H1 (cell line): Measurements from ENCODE around the gene MFGE8. TPM values are rescaled to one million over a fixed set of nuclear protein-coding genes. Genes with fewer than 3 reads are reported as not detected.

Source experiments
- CTCF ChIA-PET: fragments of 300-600 bp; sonication (Branson Sonifier 250); formaldehyde crosslinking; loops from one replicate; lab custom pipeline; 2021; ENCODE audit not compliant: partially characterized antibody; lab: Charles Lee
- POLR2A ChIA-PET: fragments of 300-600 bp; sonication (Branson Sonifier 250); formaldehyde crosslinking; loops from one replicate; lab custom pipeline; 2021; ENCODE audit warnings: inconsistent platforms; ENCODE audit not compliant: partially characterized antibody; lab: Charles Lee
- DNase-seq, 2 experiments: peaks; one replicate each; pipeline versions ENCODE4 v3.0.0 to v3.0.0-alpha.2; 2010 to 2022; ENCODE audit warnings: low spot score in 2 of 2, low read depth in 1 of 2, mixed read lengths in 1 of 2
- FAIRE-seq: peaks from 2 replicates; lab custom pipeline; 2011; peaks lifted over from hg19 to GRCh38; lab: Jason Lieb, UNC
- H2AFZ ChIP-seq: 2 replicates; pipeline ENCODE4 v1.8.1; 2012; ENCODE audit warnings: low read length, inconsistent platforms
- H2AK5ac ChIP-seq: 2 replicates; pipeline ENCODE4 v1.6.1; 2013; ENCODE audit warnings: low read depth, low read length
- H2BK120ac ChIP-seq: replicated peaks from 2 replicates; pipeline ENCODE3; 2013; ENCODE audit warnings: low read depth, low read length, inconsistent platforms
- H2BK12ac ChIP-seq: 2 replicates; pipeline ENCODE4 v1.6.1; 2013; ENCODE audit warnings: low read depth, low read length
- H2BK15ac ChIP-seq: 2 replicates; pipeline ENCODE4 v1.6.1; 2013; ENCODE audit warnings: low read length
- H2BK20ac ChIP-seq: 2 replicates; pipeline ENCODE4 v1.6.1; 2013; ENCODE audit warnings: low read length
- H2BK5ac ChIP-seq: 2 replicates; pipeline ENCODE4 v1.6.1; 2013; ENCODE audit warnings: low read depth, low read length
- H3K14ac ChIP-seq: 2 replicates; pipeline ENCODE4 v1.6.1; 2013; ENCODE audit warnings: inconsistent platforms; ENCODE audit not compliant: insufficient read length
- H3K18ac ChIP-seq: 2 replicates; pipeline ENCODE4 v1.6.1; 2013; ENCODE audit warnings: low read length; ENCODE audit errors: extremely low read depth
- H3K23ac ChIP-seq: 2 replicates; pipeline ENCODE4 v1.6.1; 2013; ENCODE audit warnings: inconsistent platforms; ENCODE audit not compliant: insufficient read length
- H3K23me2 ChIP-seq: 2 replicates; pipeline ENCODE4 v1.6.1; 2013; ENCODE audit warnings: low read depth, low read length
- H3K27ac ChIP-seq: 2 replicates; pipeline ENCODE4 v1.6.1; 2011; ENCODE audit warnings: low read depth, low read length, inconsistent platforms
- H3K27me3 ChIP-seq, 4 experiments: replicated peaks in 1 of 4; 1 replicate in 1 of 4; 2 replicates in 3 of 4; pipeline versions ENCODE4 v1.6.1 to v1.8.1; 2011 to 2013; ENCODE audit warnings: low read length in 3 of 4, mild to moderate bottlenecking in 3 of 4, inconsistent platforms in 2 of 4, mixed read lengths in 2 of 4, moderate library complexity in 1 of 4; ENCODE audit not compliant: control insufficient read depth in 3 of 4, insufficient read depth in 3 of 4; ENCODE audit errors: extremely low read depth in 1 of 4
- H3K36me3 ChIP-seq, 4 experiments: 2 replicates each; pipeline versions ENCODE4 v1.6.1 to v1.8.1; 2011 to 2013; ENCODE audit warnings: mild to moderate bottlenecking in 4 of 4, low read length in 3 of 4, moderate library complexity in 2 of 4, control low read depth in 1 of 4, inconsistent platforms in 1 of 4; ENCODE audit not compliant: insufficient read depth in 4 of 4, control insufficient read depth in 2 of 4
- H3K4ac ChIP-seq: replicated peaks from 2 replicates; pipeline ENCODE3; 2013; ENCODE audit warnings: low read length, low read depth, mixed read lengths, inconsistent platforms; ENCODE audit not compliant: insufficient read length
- H3K4me1 ChIP-seq, 4 experiments: replicated peaks in 1 of 4; 1 replicate in 1 of 4; 2 replicates in 3 of 4; pipeline versions ENCODE4 v1.6.1 to v1.8.1; 2011 to 2013; ENCODE audit warnings: low read length in 3 of 4, inconsistent platforms in 2 of 4, mixed read lengths in 1 of 4; ENCODE audit not compliant: insufficient read depth in 4 of 4, control insufficient read depth in 3 of 4
- H3K4me2 ChIP-seq, 2 experiments: 2 replicates each; pipeline versions ENCODE4 v1.6.1 to v1.8.1; 2011 to 2013; ENCODE audit warnings: low read depth in 2 of 2, low read length in 2 of 2, control low read depth in 1 of 2, inconsistent platforms in 1 of 2, mild to moderate bottlenecking in 1 of 2; ENCODE audit not compliant: insufficient read depth in 1 of 2
- H3K4me3 ChIP-seq, 4 experiments: fragments of 200-600, 300-600 bp in 1 of 4; sonication (generic), shearing (Covaris generic), sonication (Bioruptor Twin) in 1 of 4; 2 replicates each; pipeline versions ENCODE4 v1.5.1 to v1.8.1; 2011 to 2016; ENCODE audit warnings: low read length in 4 of 4, low read depth in 3 of 4, control low read depth in 2 of 4, inconsistent platforms in 2 of 4, mild to moderate bottlenecking in 2 of 4, mixed read lengths in 1 of 4, moderate library complexity in 1 of 4; ENCODE audit not compliant: insufficient read depth in 2 of 4; ENCODE audit errors: extremely low read depth in 1 of 4
- H3K56ac ChIP-seq: replicated peaks from 2 replicates; pipeline ENCODE3; 2013; ENCODE audit warnings: low read depth, mild to moderate bottlenecking, mixed read lengths, low read length, inconsistent platforms; ENCODE audit not compliant: insufficient read length
- H3K79me1 ChIP-seq: 2 replicates; pipeline ENCODE4 v1.6.1; 2013; ENCODE audit warnings: low read depth, low read length, control low read depth
- H3K79me2 ChIP-seq, 2 experiments: 2 replicates each; pipeline versions ENCODE4 v1.6.1 to v1.8.1; 2012 to 2013; ENCODE audit warnings: low read length in 2 of 2, mild to moderate bottlenecking in 2 of 2, inconsistent platforms in 1 of 2; ENCODE audit not compliant: insufficient read depth in 2 of 2, control insufficient read depth in 1 of 2
- H3K9ac ChIP-seq, 4 experiments: replicated peaks in 1 of 4; 1 replicate in 1 of 4; 2 replicates in 3 of 4; pipeline versions ENCODE4 v1.6.1 to v1.8.1; 2011 to 2013; ENCODE audit warnings: low read depth in 3 of 4, low read length in 3 of 4, control low read depth in 2 of 4, mild to moderate bottlenecking in 2 of 4, moderate library complexity in 2 of 4, inconsistent platforms in 1 of 4; ENCODE audit errors: extremely low read depth in 1 of 4
- H3K9me3 ChIP-seq, 2 experiments: 2 replicates each; pipeline versions ENCODE4 v1.6.1 to v1.8.1; 2012 to 2013; ENCODE audit warnings: mild to moderate bottlenecking in 2 of 2, moderate library complexity in 2 of 2, control low read depth in 1 of 2, inconsistent platforms in 1 of 2, low read depth in 1 of 2, low read length in 1 of 2, mixed read lengths in 1 of 2; ENCODE audit not compliant: insufficient read depth in 2 of 2
- H4K20me1 ChIP-seq, 2 experiments: replicated peaks in 1 of 2; 2 replicates each; pipeline versions ENCODE3 to v1.8.1; 2011 to 2013; ENCODE audit warnings: inconsistent platforms in 2 of 2, low read length in 2 of 2, mild to moderate bottlenecking in 1 of 2; ENCODE audit not compliant: insufficient read depth in 2 of 2, control insufficient read depth in 1 of 2
- H4K5ac ChIP-seq: 2 replicates; pipeline ENCODE4 v1.6.1; 2013; ENCODE audit warnings: low read length, low read depth, mixed read lengths, inconsistent platforms; ENCODE audit not compliant: insufficient read length
- H4K8ac ChIP-seq: 2 replicates; pipeline ENCODE4 v1.8.0; 2013; ENCODE audit warnings: mild to moderate bottlenecking, moderate library complexity, low read length, inconsistent platforms; ENCODE audit not compliant: insufficient read depth; ENCODE audit errors: extremely low read depth
- H4K91ac ChIP-seq: replicated peaks from 2 replicates; pipeline ENCODE3; 2013; ENCODE audit warnings: low read length, mixed read lengths, inconsistent platforms; ENCODE audit not compliant: insufficient read length
- CEBPB ChIP-seq: IDR thresholded peaks from 2 replicates; pipeline ENCODE4 v1.6.1; 2012; ENCODE audit warnings: low read depth, low read length
- FOSL1 ChIP-seq: IDR thresholded peaks from 2 replicates; pipeline ENCODE4 v1.6.1; 2011; ENCODE audit warnings: mild to moderate bottlenecking, low read depth, low read length, moderate library complexity; ENCODE audit not compliant: insufficient read depth
- GTF2F1 ChIP-seq: IDR thresholded peaks from 2 replicates; pipeline ENCODE4 v1.6.1; 2012; ENCODE audit warnings: low read depth, low read length, improper control_type of control experiment, borderline replicate concordance
- HDAC2 ChIP-seq, 2 experiments: fragments of 300-600 bp in 1 of 2; sonication (generic) in 1 of 2; IDR thresholded peaks; 2 replicates each; pipeline ENCODE4 v1.6.1; 2011 to 2012; ENCODE audit warnings: low read depth in 2 of 2, low read length in 2 of 2, mild to moderate bottlenecking in 2 of 2, moderate library complexity in 2 of 2, borderline replicate concordance in 1 of 2, inconsistent platforms in 1 of 2
- HDAC6 ChIP-seq: IDR thresholded peaks from one replicate; pipeline ENCODE4 v1.7.1; 2012; ENCODE audit warnings: low read depth, mild to moderate bottlenecking, inconsistent platforms, low read length, moderate library complexity
- JUND ChIP-seq: IDR thresholded peaks from 2 replicates; pipeline ENCODE4 v1.6.1; 2011; ENCODE audit warnings: mild to moderate bottlenecking, improper control_type of control experiment, low read length
- MAX ChIP-seq: IDR thresholded peaks from 2 replicates; pipeline ENCODE4 v1.6.1; 2012; ENCODE audit warnings: inconsistent platforms
- NANOG ChIP-seq: IDR thresholded peaks from 2 replicates; pipeline ENCODE4 v1.6.1; 2011; ENCODE audit warnings: low read length, low read depth, mild to moderate bottlenecking, inconsistent platforms; ENCODE audit not compliant: insufficient read depth, poor library complexity, severe bottlenecking
- RNF2 ChIP-seq: fragments of 200-900, 300-1000 bp; sonication (generic); IDR thresholded peaks from 2 replicates; pipeline ENCODE4 v1.7.1; 2016; ENCODE audit warnings: borderline replicate concordance, low read depth, mild to moderate bottlenecking, antibody characterized with exemption, low read length; ENCODE audit not compliant: poor library complexity, severe bottlenecking; ENCODE audit errors: missing control alignments
- SP1 ChIP-seq: IDR thresholded peaks from 2 replicates; pipeline ENCODE4 v1.6.1; 2011; ENCODE audit warnings: low read depth, low read length
- WGBS, 2 experiments: shearing (Covaris generic) in 1 of 2; methylation state at CpG; one replicate each; pipeline versions ENCODE4 v1.1.6 to v1.1.7; 2013 to 2015; ENCODE audit warnings: low lambda C conversion rate in 2 of 2, mixed read lengths in 2 of 2, inconsistent platforms in 1 of 2, low coverage in 1 of 2, missing lambda C conversion rate in 1 of 2; ENCODE audit not compliant: insufficient replicate concordance in 2 of 2, insufficient coverage in 1 of 2, insufficient read length in 1 of 2; ENCODE audit errors: extremely low coverage in 1 of 2, missing lambda C conversion rate in 1 of 2; 5-methylcytosine and 5-hydroxymethylcytosine counted together
- polyA plus RNA-seq, 7 experiments: library from polyadenylated mRNA; depleted of rRNA in 3 of 7; stranded (reverse) in 5 of 7; unstranded in 2 of 7; fragments of >200 nt in 5 of 7; fragments of 200-250 nt in 2 of 7; gene quantifications; 1 replicate in 5 of 7; 2 replicates in 1 of 7; 4 replicates in 1 of 7; pipeline versions ENCODE4 v1.2.1 to v1.2.3, GENCODE V29; 2011 to 2013; ENCODE audit warnings: missing spikeins in 2 of 7, mixed read lengths in 2 of 7
- total RNA-seq: library from RNA; stranded (reverse); fragmentation: NEBNext Ultra II Directional; extraction: Animal tissue kit (Norgen Biotek cat#: 25700); gene quantifications from 2 replicates; pipeline ENCODE4 v1.2.1, GENCODE V29; 2021

The MFGE8 gene
- total and polyA plus RNA-seq, 2 of the 8 experiments (the other 6 are each of a cell fraction or from before 2014, with no cell fraction given): 1,237 to 2,117 TPM

GRCh38 chr15:88909956-88910831 is 3.0 kb downstream of the MFGE8 start:
- no peak overlapping the region for H3K14ac ChIP-seq
- H2AK5ac ChIP-seq: no peak overlapping the region
- no peak overlapping the region for H2BK120ac ChIP-seq
- H4K8ac ChIP-seq: no peak overlapping the region; the same call in 1 of the 2 replicates
- no peaks in the 10 kb centered on the region for H3K27me3 ChIP-seq
- H2BK15ac ChIP-seq: no peak overlapping the region
- no peaks in the 10 kb centered on the region for H3K9me3 ChIP-seq
- POLR2A ChIA-PET: interaction anchor here (0.6 to 27.2 kb wide), 6 partner anchors 13 to 89 kb away, joined by 3 to 607 read pairs (median 16); partner anchors contain the start of gene HAPLN3
- CTCF ChIA-PET: interaction anchor here (0.7 to 2.8 kb wide), 9 partner anchors 27 to 261 kb away, joined by 3 to 13 read pairs (median 3); no protein-coding TSS in a partner anchor
- peaks cover 40 to 52% of the 10 kb centered on the region in 2 experiments for H4K20me1 ChIP-seq
- no peak overlapping the region; the same call in 1 of the 2 replicates for H2BK5ac ChIP-seq
- H3K79me1 ChIP-seq: peaks cover 27% of the 10 kb centered on the region
- no peak for FAIRE-seq
- no peak overlapping the region for H2BK20ac ChIP-seq
- no peak overlapping the region for H3K4ac ChIP-seq
- H3K4me3 ChIP-seq: peak overlapping the region in 2 of 4 experiments; percentile 74 to 89; a peak in 6 of 8 replicates
- H3K23me2 ChIP-seq: peaks cover 9% of the 10 kb centered on the region; the same call in 1 of the 2 replicates
- peaks cover 43 to 68% (median 56%) of the 10 kb centered on the region in 4 experiments for H3K36me3 ChIP-seq
- no peak overlapping the region for H3K23ac ChIP-seq
- no peak overlapping the region for H2AFZ ChIP-seq
- H3K4me2 ChIP-seq: peak overlapping the region; percentile 70 to 89
- no peak overlapping the region for H4K91ac ChIP-seq
- no peak overlapping the region for H3K56ac ChIP-seq
- H3K9ac ChIP-seq: no peak overlapping the region
- H2BK12ac ChIP-seq: no peak overlapping the region
- peak overlapping the region; percentile 17; the same call in 1 of the 2 replicates for H3K27ac ChIP-seq
- H4K5ac ChIP-seq: no peak overlapping the region
- peaks cover 2 to 34% (median 26%) of the 10 kb centered on the region in 4 experiments for H3K4me1 ChIP-seq
- no peak overlapping the region; the same call in 1 of the 2 replicates for H3K18ac ChIP-seq
- H3K79me2 ChIP-seq: peaks cover 11 to 70% of the 10 kb centered on the region in 2 experiments
- WGBS, 2 experiments: 95% methylated on average over 11 of the region's 12 CpGs; no CpG with 5 or more reads in 1 of the 2 experiments
- no peak for DNase-seq
- TF ChIP-seq FOSL1 (no peak), NANOG (no peak), JUND (no peak), CEBPB (no peak), SP1 (no peak), HDAC2 (IDR thresholded peaks at IDR 0.05; ENCODE audit: borderline replicate concordance in 1 of 2, low read depth in 2 of 2, low read length in 2 of 2) (no peak), GTF2F1 (no peak), HDAC6 (no peak), RNF2 (no peak), MAX (no peak)
